NOMO-1 (cell line): ENCODE data around the gene MYT1.

Source experiments
- DNase-seq, 2 experiments: peaks; one replicate each; lab custom pipeline; 2025; ENCODE audit not compliant: unreplicated experiment in 2 of 2; lab: John Stamatoyannopoulos, UW

MYT1 gene

DNA sequence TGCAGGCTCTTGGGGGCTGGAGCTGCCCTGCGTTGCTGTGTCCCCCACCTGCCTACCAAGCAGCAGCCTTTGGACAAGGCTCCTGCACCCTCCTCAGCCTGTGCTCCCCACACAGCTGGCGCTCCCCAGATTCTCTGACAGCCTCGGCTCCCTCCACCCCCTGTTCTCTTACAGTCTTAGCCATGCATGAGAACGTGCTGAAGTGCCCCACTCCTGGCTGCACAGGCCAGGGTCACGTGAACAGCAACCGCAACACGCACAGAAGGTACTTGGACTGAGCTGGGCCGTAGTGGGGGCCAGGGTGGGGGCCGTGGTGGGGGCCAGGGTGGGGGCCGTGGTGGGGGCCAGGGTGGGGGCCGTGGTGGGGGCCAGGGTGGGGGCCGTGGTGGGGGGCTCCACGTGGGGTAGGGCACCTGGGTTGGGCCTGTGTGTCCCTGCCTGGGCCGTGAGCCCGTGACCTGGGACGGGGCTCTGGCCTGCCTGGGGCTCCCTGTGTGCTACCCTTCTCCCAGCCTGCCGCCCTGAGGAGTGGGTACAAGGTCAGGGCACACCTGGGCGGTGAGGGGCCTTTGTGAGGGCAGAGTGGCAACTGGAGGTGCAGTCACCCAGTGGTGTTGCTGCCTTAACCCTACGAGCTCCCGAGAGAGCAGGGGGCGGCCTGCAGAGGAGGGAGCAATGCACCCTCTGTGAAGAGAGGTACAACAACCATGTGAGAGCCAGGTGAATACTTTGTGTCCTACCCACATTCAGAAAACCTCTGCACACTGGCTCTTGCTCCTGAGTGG, 47.8 kb downstream of the MYT1 start:
- DNase-seq, result no peak

DNA sequence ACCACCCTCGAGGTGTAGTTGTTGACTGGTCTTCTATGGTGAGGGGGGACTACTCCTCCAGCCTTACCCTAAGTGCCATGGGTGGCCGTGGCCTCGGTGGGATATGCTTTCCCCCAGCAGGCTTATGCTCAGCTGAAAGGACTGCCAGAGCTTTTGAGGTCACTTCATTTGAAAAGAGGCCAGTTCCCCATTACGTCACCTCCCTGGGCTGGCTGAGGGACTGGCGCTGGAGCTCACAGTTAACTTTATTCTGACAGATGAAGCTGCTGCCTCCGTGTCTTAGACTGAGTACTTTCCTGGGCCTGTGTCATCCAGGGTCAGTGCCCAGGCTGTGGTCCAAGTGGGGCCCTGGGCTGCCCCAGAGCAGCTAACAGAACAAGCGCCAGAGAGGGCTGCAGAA, 48.5 kb downstream of the MYT1 start:
- no peak for DNase-seq

DNA sequence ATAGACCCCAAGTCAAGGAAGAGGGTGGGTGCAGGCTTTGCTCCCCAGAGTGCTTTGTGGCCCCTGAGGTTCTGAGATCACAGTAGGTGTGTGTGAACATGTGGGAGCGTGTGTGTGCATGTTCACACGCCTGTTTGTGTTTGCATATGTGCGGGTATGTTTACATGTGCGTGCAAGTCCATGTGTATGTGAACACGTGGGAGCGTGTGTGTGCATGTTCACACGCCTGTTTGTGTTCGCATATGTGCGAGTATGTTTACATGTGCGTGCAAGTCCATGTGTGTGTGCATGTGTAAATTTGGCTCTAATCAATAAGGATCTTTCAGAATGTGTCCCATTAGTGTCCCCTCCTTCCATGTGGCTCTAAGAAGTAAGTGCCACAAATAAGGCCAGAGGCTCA, 49.9 kb downstream of the MYT1 start:
- no peak for DNase-seq

DNA sequence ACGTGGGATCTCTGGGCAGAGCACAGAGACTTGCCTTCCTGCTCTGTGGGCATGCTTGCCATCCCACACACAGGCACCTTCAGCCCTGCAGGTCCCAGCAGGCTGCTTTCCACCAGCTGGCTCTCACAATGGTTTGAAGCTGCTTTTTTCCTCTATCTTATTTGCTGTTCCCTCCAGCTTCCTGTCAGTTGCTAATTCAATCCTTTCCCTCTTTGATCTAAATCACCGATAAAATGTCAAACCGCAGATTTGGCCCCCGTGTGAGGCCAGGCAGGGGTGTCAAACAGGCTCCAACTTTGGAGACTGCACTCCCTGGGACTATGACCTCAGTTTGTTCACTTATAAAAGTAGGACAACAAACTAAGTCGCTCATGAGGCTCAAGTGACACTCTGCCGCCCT, 50.7 kb downstream of the MYT1 start:
- no peak for DNase-seq

DNA sequence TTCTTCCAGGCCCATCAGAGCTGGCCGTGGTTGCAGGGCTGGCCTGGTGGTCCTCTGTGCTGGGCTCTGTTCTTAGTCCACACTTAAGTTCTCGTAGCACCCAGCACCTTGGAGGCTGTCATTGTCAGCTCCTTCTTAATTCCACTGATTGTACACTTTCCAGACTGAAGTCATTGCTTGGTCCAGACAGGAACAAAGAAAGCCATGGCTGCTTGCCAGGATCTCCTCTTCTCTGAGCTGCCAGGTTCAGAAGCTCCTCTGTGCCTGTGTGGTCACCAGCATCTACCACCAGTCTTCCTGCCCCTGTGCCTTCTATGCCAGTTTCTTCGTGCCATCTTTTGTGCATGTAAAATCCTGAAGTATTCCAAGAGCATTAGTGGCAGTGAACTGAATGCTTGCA, 51.8 kb downstream of the MYT1 start:
- DNase-seq, result no peak

DNA sequence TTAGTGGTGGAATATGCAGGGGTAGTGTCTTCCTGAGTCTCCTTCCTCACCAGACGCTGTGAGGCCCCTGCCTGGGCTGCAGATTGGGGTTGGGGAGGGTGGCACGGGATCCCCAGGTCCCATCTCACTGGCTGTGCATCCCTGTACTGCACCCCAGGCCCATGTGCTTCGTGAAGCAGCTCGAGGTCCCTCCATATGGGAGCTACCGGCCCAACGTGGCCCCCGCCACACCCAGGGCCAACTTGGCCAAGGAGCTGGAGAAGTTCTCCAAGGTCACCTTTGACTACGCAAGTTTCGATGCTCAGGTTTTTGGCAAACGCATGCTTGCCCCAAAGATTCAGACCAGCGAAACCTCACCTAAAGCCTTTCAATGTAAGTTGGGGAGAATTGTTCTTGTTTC, 52.7 kb downstream of the MYT1 start:
- no peak for DNase-seq

DNA sequence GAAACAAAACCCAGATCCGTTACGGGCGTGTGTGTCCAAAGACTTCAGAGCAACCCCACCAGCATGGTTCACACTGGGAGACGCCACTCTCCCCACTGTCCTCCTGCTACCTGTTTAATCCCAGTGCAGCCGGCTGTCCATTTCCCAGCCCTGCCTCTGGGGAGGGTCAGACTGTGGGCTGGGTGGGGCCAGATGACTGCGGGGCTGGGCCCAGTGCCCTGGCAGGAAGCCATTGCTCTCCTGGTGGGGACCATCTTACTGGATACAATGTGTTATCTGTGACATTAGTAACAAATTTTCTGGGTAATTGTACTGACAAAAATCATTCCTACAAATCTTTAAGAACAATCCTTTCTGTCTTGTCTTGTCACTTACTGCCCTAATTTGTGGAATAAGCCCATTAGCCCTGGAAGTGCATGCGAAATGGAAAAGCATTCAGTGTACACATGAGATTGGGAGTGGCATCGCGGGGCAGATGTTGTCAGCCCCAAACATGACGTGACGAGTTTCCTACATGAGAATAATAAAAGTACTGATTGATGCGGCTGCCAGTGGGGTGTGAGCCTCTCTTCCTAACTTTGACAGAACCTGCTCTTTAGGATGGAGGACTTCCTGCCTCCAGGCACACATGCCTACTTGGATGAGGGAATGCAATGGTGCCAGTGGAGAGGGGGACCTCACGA, 53.4 kb downstream of the MYT1 start:
- no peak for DNase-seq

DNA sequence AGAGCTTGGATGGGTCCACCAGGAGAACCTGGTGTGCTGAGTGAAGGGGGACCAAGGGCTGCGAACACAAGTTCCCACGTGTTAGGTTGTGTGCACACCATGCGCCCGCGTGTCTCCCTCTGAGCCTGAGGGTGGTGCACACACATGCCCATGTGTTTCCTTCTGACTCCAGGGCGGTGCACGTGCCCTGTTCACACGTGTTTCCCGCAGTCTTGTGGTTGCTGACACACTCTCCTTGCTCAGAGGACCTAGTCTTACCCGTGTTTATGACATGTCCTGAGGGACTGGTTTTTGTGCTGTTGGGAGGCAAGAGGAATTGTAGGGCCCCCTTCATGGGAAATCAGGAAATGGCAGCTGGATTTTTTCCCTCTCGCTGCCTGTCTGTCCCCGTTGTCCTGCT, 55.0 kb downstream of the MYT1 start:
- no peak for DNase-seq

DNA sequence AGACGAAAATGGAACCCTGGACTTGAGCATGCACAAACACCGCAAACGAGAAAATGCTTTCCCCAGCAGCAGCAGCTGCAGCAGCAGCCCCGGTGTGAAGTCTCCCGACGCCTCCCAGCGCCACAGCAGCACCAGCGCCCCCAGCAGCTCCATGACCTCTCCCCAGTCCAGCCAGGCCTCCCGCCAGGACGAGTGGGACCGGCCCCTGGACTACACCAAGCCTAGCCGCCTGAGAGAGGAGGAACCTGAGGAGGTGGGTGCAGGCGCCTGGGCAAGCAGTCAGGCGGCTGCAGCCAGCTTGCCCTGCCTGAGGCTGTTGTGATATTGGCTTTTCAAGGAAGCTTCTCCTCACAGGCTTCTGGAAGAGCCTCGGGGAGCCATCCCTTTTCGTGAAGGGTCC, 55.5 kb downstream of the MYT1 start:
- DNase-seq, result no peak

DNA sequence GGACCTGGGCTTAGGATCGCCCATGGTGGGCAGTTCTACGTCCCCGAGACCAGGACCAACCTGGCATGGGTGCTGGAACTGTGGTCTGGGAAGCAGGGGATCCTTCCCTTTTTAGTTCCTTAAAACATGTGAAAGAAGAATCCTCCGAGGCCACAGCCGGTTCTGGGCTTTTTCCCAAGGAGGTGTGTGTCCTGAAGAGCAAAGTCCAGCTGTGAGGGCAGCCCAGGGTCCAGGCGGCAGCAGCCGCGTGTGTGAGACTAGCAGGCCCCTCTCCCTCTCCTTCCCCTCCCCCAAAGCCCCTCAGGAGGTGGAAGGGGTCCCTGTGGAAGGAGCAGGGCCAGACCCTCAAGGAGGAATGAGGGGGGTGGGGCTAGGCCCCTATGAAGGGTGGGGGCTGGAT, 56.2 kb downstream of the MYT1 start:
- DNase-seq, result no peak

DNA sequence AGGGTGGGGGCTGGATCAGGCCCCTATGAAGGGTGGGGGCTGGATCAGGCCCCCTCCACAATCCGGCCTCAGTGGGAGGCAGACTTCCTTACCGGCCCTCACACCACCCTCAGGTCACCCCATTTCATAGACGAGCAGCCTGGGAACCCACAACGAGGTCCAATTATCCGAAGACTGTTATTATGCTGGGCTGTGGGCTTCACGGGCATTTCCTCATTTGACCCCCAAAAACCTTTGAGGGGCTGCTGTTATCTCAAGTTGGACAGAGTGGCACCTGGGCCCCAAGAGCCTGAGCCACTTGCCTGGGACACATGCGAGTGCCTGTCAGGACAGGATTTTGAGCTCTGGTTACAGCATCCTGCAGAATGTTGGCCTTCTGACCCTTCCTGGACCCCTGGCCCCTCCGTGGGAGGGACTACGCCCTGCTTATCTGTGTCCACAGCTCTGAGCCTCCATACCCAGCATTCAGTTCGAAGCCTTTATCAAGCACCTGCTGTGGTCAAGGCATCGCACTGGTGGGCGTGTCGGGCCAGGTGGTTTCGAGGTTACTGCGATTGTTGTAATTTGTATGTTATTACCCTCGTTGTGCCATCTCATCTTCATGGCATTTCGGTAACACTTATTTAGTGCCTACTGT, 56.8 kb downstream of the MYT1 start:
- DNase-seq, result no peak

DNA sequence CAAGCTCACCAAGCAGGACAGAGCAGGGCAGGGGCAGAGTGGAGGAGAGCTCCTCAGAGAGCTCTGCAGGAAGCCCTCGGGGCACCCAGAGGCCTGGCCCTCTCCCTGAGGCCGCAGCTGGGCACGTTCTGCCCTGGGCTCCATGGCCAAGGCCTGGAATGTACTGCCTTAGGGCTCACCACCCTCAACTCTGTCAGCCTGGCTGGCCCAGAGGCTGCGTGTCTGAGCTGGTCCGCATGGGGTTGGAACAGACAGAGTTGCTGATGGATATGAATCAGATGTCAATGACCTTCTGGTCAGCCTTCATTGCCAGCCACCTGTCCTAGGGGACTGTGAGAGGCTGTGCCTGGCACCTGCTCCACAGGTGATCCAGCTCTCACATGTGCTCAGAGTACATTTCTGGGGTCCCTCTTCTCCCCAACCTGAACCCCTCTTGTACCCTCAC, 58.1 kb downstream of the MYT1 start:
- no peak for DNase-seq

DNA sequence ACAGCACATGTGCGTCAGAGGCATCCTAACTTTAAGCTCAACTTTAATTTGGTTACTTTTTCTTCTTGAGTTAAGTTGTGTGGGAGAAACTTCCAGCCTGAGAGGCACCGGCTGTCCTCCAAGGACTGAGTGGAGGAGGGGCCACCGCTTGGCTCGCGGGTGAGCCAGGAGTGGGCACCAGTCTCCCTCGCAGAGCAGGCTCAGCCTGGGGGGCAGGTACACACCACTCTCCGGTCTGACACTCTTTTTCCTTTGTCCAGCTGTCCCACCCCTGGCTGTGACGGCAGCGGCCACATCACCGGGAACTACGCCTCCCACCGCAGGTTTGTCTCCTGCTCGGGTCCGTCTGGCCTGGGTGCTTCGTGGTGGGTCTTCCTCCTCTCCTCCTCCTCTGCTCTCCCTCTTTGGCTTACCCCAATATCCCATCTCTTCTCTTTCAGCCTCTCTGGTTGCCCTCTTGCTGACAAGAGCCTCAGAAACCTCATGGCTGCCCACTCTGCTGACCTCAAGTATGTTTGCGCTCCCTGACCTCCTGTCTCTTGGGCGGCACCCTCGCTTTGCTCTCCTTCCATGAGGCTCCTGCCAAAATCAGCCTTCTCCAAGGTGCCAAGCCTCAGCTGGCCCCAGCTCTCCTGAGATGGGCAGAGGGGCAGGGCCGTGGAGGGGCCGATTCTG, 58.7 kb downstream of the MYT1 start:
- DNase-seq, result no peak

DNA sequence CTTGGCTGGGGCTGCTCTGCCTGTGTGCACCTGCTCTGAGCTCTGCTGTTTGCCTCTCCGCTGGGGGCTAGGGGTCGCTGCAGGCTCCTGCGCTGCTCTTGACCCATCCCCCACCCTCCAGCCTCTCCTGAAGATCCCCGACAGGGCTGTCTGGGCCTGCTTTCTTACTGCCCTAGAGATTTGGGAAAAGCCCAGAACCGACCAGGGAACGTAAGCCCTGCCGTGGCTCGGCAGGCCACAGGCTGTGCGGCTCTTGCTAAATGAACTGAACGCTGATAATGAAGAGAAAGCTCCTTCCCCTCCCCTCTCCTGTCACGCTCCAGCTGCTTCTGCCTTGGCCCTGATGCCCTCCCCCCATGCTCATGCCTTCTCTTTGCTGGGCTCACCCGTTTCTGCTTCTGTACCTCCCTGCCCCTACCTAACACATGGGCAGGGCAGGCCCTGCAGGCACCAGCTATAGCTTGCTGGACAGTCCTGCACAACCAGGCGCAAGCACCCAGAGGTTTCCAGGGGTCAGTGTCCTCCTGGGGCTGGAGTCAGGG, 59.3 kb downstream of the MYT1 start:
- DNase-seq, result no peak

DNA sequence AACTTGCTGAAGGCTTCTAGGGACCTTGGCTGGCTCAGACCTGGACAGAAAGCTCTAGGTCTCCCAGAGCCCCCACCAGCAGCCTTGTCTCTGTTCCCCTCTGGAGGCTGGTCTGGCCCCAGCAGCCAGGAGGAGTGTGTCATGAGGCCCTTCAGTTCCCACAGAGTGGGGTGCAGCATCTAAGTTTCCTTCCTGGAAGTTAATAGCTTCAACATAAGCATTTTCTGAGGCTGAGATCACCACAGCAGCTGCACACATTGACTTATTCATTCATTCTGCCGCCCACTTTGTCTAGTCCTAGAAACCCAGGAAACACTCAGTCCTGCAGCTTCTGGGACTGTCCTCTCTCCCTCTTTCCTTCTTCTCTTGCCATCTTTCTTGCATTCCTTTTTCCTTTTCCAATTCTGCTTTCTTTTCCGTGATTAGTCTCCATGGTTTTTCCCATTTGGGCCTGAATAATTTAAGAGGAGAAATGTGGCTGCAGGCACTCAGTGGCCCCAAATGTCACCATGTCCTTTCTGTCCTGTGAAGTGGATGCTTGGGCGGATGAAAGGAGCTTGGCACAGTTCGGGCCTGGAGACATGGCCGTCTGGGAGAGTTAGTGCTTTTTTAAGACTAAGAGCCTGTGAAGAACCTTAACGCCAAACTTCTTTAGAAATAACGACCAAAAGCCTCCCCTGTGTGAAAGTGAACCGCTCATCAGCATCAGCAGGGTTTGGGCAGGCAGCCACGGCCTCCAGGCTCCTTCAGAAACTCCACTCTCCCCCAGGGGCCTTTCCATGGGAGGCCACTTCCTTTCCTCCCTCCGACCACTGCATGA, 60.3 kb downstream of the MYT1 start:
- DNase-seq, result no peak

DNA sequence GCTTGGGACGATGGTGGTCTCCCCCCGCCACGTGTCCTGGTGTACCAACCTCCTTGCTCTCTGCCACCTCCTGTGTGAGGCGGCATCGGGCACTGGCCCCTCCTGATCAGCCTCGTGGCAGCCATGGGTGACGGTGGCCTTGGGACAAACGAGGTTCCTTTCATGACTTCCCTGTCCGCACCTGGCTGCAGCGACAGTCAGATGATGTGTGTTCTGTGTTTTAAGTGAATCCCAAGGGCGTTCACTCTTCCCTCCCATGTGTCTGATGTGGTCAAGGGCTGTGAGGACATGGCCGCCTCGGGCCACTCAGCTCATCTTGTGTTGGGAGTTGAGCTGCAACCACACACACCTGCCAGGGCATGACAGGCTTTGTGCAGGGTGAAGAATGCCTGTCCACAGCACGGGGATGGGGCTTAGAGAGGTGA, 60.9 kb downstream of the MYT1 start:
- no peak for DNase-seq

DNA sequence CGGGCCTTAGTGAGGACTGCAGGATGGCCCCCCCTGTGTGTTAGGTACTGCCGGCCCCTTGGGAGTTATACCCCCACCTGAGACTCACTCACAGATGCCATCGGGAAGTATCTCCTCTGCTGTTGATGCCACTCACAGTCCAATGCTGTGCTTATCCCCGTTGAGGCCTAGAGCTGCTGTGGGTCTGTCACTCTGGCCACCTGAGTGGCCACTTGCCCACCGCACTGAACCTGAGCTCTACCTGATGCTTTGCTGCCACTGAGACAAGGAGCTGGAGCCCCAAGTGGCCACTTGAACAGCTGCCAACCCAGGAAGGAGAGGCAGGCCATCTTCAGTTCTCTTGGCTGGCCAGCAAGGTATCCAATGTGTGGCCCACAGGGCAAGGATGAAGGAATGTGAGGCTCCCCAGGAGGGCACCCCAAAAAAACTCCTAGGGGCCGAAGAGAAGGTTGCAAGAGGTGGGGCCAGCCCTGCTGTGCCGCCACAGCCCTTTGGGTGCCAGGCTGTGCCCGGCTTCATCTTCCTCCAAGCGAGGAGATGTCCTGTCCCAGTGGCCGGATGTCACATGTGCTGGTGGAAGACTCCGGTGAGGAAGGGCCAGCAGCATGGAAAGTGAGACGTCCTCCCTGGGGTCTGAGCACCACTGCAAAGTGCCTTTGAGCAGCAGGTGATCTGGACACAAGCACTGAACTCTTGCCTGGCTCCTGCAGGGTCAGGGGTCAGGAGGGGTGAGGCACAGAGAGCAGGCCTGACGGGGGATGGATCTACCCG, 61.8 kb downstream of the MYT1 start:
- DNase-seq, result no peak

DNA sequence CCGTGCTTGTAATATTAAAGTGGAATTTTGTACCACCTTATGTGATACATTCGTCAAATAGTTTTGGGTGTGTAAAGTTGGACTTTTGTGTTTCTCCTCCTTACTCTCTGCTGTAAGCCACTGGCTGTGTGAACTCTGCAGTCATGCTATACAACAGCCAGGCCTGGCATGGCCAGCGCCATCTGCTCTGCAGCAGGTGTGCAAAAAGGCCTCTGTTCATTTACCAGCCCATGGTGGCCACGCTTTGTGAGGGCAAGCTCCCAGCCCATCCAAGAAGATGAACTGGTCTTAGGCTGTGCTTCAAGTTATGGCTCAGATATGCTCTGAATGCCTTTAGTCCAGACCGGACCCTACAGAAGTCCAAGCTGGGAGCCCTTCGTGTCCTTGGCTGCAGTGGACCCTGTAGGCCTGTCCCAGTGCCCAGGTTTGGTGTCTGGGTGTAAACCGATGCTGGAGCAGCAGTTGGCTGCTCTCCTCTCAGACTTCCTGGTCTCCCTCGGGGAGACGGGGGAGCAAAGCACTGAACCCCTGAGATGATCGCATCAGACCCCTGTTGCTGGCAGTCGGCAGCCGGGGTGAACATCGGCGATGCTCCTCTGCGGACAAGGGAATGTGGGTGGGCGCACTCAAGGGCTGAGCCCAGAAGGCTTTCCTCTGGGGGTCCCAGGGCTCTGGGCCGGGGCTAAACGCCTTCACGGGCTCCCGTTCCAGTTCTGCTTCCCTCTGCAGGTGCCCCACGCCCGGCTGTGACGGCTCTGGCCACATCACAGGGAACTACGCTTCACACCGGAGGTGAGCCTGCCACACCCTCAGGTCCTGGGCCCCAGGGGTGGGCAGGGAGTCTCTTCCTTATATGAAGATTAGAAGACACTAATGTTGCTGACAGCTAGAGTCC, 62.7 kb downstream of the MYT1 start:
- no peak for DNase-seq
